NB4 (cell line): ENCODE results near the gene MGAT5B.

ENCODE experiments used
- DNase-seq: peaks from one replicate; pipeline ENCODE4 v3.0.0; 2010; ENCODE audit warnings: low read depth
- H3K4me3 ChIP-seq: one replicate; pipeline ENCODE4 v1.5.1; 2011; ENCODE audit warnings: mild to moderate bottlenecking, low read depth, low read length, moderate library complexity
- CTCF ChIP-seq: IDR thresholded peaks from one replicate; pipeline ENCODE4 v1.5.1; 2012; ENCODE audit warnings: low read depth, low read length
- MAX ChIP-seq: IDR thresholded peaks from 2 replicates; pipeline ENCODE4 v1.6.1; 2011; ENCODE audit warnings: low read depth, low read length
- MYC ChIP-seq: IDR thresholded peaks from 2 replicates; pipeline ENCODE4 v1.6.1; 2011; ENCODE audit warnings: low read depth, low read length
- POLR2A ChIP-seq: IDR thresholded peaks from 2 replicates; pipeline ENCODE4 v1.6.1; 2011; ENCODE audit warnings: mild to moderate bottlenecking; ENCODE audit not compliant: insufficient read length; ENCODE audit errors: extremely low read depth

The MGAT5B gene

GRCh38 chr17:76921340-76922036 is 53.3 kb downstream of the MGAT5B start:
- H3K4me3 ChIP-seq = no peak overlapping the region
- TF ChIP-seq POLR2A (no peak), CTCF (no peak), MAX (no peak), MYC (no peak)
- no peak for DNase-seq

- no peak for TF ChIP-seq POLR2A
- no peak for TF ChIP-seq MYC
- no peak for TF ChIP-seq MAX
- no peak for TF ChIP-seq CTCF
- H3K4me3 ChIP-seq = no peak overlapping the region
- DNase-seq = no peak
These were observed 53.9 kb downstream of the MGAT5B start for GRCh38 chr17:76922084-76922483.

- TF ChIP-seq POLR2A (no peak), MYC (no peak), CTCF (no peak), MAX (no peak)
- no peak overlapping the region for H3K4me3 ChIP-seq
- no peak for DNase-seq
These were observed 54.8 kb downstream of the MGAT5B start for GRCh38 chr17:76922967-76923366.

GRCh38 chr17:76923491-76923890 is 55.3 kb downstream of the MGAT5B start:
- no peak overlapping the region for H3K4me3 ChIP-seq
- DNase-seq = no peak
- no peak for TF ChIP-seq MAX
- no peak for TF ChIP-seq CTCF
- TF ChIP-seq MYC = no peak
- no peak for TF ChIP-seq POLR2A

- TF ChIP-seq MAX (no peak), CTCF (no peak), POLR2A (no peak), MYC (no peak)
These were observed 56.4 kb downstream of the MGAT5B start for GRCh38 chr17:76924345-76925342.

More at GRCh38 chr17:76924345-76925342, 56.4 kb downstream of the MGAT5B start:
- no peak overlapping the region for H3K4me3 ChIP-seq
- DNase-seq = no peak
